ENCODE results near the gene WDR64.
"Not testable (repeated sequence)": the region's sequence is repeated elsewhere in the genome, so short reads cannot be mapped to it uniquely, and the experiment has no call there.

WDR64 gene

GRCh38 chr1:241658081-241658793, 6.2 kb downstream of the WDR64 start:
- DNase-seq (ENCODE audit: low read depth in 2 of 2): no peak

GRCh38 chr1:241659016-241659415, 6.9 kb downstream of the WDR64 start:
- DNase-seq (ENCODE audit: low read depth in 2 of 2): not testable (repeated sequence)

- no peak for DNase-seq (ENCODE audit: low read depth in 2 of 2)
These were observed 8.4 kb downstream of the WDR64 start for GRCh38 chr1:241660424-241660972.

- no peak for DNase-seq (ENCODE audit: low read depth in 2 of 2)
These were observed 14.3 kb downstream of the WDR64 start for GRCh38 chr1:241666419-241666818.

- no peak for DNase-seq (ENCODE audit: low read depth in 2 of 2)
These were observed 20.2 kb downstream of the WDR64 start for GRCh38 chr1:241672301-241672700.

- DNase-seq (ENCODE audit: low read depth in 2 of 2): no peak
These were observed 22.8 kb downstream of the WDR64 start for GRCh38 chr1:241674805-241675384.

GRCh38 chr1:241675983-241676382, 23.9 kb downstream of the WDR64 start:
- DNase-seq (ENCODE audit: low read depth in 2 of 2): no peak

- DNase-seq (ENCODE audit: low read depth in 2 of 2): no peak
These were observed 25.1 kb downstream of the WDR64 start for GRCh38 chr1:241677201-241677600.

- DNase-seq (ENCODE audit: low read depth in 2 of 2): no peak
These were observed 26.5 kb downstream of the WDR64 start for GRCh38 chr1:241678536-241678935.

- no peak for DNase-seq (ENCODE audit: low read depth in 2 of 2)
These were observed 27.3 kb downstream of the WDR64 start for GRCh38 chr1:241679404-241679803.

- DNase-seq (ENCODE audit: low read depth in 2 of 2): no peak
These were observed 27.9 kb downstream of the WDR64 start for GRCh38 chr1:241679961-241680360.

GRCh38 chr1:241681861-241682448, 29.9 kb downstream of the WDR64 start:
- DNase-seq (ENCODE audit: low read depth in 2 of 2): not testable (repeated sequence)

GRCh38 chr1:241682921-241683320, 30.8 kb downstream of the WDR64 start:
- no peak for DNase-seq (ENCODE audit: low read depth in 2 of 2)

- DNase-seq (ENCODE audit: low read depth in 2 of 2): no peak
These were observed 32.0 kb downstream of the WDR64 start for GRCh38 chr1:241684108-241684507.

- DNase-seq (ENCODE audit: low read depth in 2 of 2): no peak
These were observed 36.9 kb downstream of the WDR64 start for GRCh38 chr1:241688940-241689368.

- no peak for DNase-seq (ENCODE audit: low read depth in 2 of 2)
These were observed 43.4 kb downstream of the WDR64 start for GRCh38 chr1:241695246-241696171.

GRCh38 chr1:241696172-241696814, 44.2 kb downstream of the WDR64 start:
- no peak for DNase-seq (ENCODE audit: low read depth in 2 of 2)

GRCh38 chr1:241696815-241697639, 44.9 kb downstream of the WDR64 start:
- DNase-seq (ENCODE audit: low read depth in 2 of 2): no peak

- DNase-seq (ENCODE audit: low read depth in 2 of 2): no peak
These were observed 45.5 kb downstream of the WDR64 start for GRCh38 chr1:241697640-241698018.

GRCh38 chr1:241698177-241698576, 46.1 kb downstream of the WDR64 start:
- DNase-seq (ENCODE audit: low read depth in 2 of 2): no peak
